Measurements from ENCODE around the gene TUBGCP3. TPM values are rescaled to one million over a fixed set of nuclear protein-coding genes. Genes with fewer than 3 reads are reported as not detected.

The TUBGCP3 gene
- total and polyA plus RNA-seq, 2 experiments from 2014 or later: 12.8 to 40.2 TPM

DNA sequence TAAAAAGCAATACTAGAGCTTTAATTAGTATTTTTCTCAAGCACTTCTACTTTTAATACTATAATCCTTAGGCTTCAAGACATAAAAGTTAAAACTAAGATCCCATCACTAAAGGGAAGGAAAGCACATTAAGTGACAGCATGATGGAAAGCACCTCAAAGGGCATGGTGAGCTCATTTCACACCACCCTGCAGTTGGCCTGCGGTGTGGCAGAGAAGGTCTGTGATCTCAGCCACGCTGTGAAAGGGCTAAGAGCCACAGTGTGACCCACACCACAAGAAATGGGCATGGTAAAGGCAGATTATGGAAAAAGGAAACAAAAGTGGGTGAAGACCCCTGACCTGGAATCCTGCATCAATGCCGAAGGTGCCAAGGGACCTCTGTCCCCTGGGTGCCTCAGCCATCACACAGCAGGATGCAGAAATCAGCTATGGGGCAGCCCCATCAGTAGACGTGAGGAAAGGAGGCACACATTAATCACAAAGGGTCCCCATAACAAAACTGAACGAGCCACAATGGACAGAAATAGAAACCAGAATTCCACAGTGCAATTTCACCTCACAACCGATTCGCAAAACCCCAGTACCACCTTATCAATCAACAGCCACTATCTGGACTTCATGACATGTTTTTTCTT lies 33.6 kb downstream of the TUBGCP3 start:
- Mint-ChIP-seq H3K27me3 (ENCODE audit: insufficient read depth, low read depth, poor library complexity) (peaks cover 5% of the 10 kb centered on the region), H3K27ac (no peak overlapping the region), H3K36me3 (ENCODE audit: low read depth) (peaks cover 64% of the 10 kb centered on the region), H3K4me1 (peaks cover 5% of the 10 kb centered on the region), H3K4me3 (no peak overlapping the region), H3K9me3 (no peaks in the 10 kb centered on the region)
- DNase-seq (ENCODE audit: low spot score): no peak
- Histone ChIP-seq H3F3A (replicated peaks; ENCODE audit: low read depth) (no peaks in the 10 kb centered on the region), H3K27ac (ENCODE audit: low read depth) (no peak overlapping the region), H2AFZ (no peak overlapping the region), H3K36me3 (ENCODE audit: insufficient read depth) (peaks cover 21% of the 10 kb centered on the region), H3K79me2 (replicated peaks; ENCODE audit: insufficient read depth) (0 out of 2 replicates have a peak, but pooled peaks cover under 1% of the 10 kb centered on the region), H3K27me3 (ENCODE audit: insufficient read depth) (no peaks in the 10 kb centered on the region), H3K9me2 (ENCODE audit: insufficient read depth) (no peaks in the 10 kb centered on the region), H3K4me3 (no peak overlapping the region), H3K4me2 (no peak overlapping the region), H3K4me1 (ENCODE audit: insufficient read depth) (0 out of 2 replicates have a peak, but pooled peaks cover 3% of the 10 kb centered on the region), H4K20me1 (replicated peaks; ENCODE audit: insufficient read depth) (no peaks in the 10 kb centered on the region; the same call in 1 of the 2 replicates)
- TF ChIP-seq STAT1 (IDR thresholded peaks at IDR 0.05; ENCODE audit: unreplicated experiment) (no peak), CTCF (conservative IDR thresholded peaks at IDR 0.05; ENCODE audit: low read depth in 2 of 2) (no peak), EZH2phosphoT487 (IDR thresholded peaks at IDR 0.05; ENCODE audit: unreplicated experiment) (no peak), ZNF114 (CRISPR knock-in tag; IDR thresholded peaks at IDR 0.05) (no peak), ETS1 (IDR thresholded peaks at IDR 0.05) (no peak), POLR2AphosphoS5 (IDR thresholded peaks at IDR 0.05; ENCODE audit: low read depth) (no peak), ZNF331 (CRISPR knock-in tag; IDR thresholded peaks at IDR 0.05; ENCODE audit: low read depth) (no peak), REST (IDR thresholded peaks at IDR 0.05; ENCODE audit: unreplicated experiment) (no peak), JUNB (IDR thresholded peaks at IDR 0.05; ENCODE audit: unreplicated experiment) (no peak), EZH2 (IDR thresholded peaks at IDR 0.05; ENCODE audit: low read depth, unreplicated experiment) (no peak), NANOG (IDR thresholded peaks at IDR 0.05; ENCODE audit: borderline replicate concordance) (no peak), CREB1 (CRISPR knock-in tag; IDR thresholded peaks at IDR 0.05; ENCODE audit: low read depth) (no peak)
- TF ChIP-seq, protein P1, sequence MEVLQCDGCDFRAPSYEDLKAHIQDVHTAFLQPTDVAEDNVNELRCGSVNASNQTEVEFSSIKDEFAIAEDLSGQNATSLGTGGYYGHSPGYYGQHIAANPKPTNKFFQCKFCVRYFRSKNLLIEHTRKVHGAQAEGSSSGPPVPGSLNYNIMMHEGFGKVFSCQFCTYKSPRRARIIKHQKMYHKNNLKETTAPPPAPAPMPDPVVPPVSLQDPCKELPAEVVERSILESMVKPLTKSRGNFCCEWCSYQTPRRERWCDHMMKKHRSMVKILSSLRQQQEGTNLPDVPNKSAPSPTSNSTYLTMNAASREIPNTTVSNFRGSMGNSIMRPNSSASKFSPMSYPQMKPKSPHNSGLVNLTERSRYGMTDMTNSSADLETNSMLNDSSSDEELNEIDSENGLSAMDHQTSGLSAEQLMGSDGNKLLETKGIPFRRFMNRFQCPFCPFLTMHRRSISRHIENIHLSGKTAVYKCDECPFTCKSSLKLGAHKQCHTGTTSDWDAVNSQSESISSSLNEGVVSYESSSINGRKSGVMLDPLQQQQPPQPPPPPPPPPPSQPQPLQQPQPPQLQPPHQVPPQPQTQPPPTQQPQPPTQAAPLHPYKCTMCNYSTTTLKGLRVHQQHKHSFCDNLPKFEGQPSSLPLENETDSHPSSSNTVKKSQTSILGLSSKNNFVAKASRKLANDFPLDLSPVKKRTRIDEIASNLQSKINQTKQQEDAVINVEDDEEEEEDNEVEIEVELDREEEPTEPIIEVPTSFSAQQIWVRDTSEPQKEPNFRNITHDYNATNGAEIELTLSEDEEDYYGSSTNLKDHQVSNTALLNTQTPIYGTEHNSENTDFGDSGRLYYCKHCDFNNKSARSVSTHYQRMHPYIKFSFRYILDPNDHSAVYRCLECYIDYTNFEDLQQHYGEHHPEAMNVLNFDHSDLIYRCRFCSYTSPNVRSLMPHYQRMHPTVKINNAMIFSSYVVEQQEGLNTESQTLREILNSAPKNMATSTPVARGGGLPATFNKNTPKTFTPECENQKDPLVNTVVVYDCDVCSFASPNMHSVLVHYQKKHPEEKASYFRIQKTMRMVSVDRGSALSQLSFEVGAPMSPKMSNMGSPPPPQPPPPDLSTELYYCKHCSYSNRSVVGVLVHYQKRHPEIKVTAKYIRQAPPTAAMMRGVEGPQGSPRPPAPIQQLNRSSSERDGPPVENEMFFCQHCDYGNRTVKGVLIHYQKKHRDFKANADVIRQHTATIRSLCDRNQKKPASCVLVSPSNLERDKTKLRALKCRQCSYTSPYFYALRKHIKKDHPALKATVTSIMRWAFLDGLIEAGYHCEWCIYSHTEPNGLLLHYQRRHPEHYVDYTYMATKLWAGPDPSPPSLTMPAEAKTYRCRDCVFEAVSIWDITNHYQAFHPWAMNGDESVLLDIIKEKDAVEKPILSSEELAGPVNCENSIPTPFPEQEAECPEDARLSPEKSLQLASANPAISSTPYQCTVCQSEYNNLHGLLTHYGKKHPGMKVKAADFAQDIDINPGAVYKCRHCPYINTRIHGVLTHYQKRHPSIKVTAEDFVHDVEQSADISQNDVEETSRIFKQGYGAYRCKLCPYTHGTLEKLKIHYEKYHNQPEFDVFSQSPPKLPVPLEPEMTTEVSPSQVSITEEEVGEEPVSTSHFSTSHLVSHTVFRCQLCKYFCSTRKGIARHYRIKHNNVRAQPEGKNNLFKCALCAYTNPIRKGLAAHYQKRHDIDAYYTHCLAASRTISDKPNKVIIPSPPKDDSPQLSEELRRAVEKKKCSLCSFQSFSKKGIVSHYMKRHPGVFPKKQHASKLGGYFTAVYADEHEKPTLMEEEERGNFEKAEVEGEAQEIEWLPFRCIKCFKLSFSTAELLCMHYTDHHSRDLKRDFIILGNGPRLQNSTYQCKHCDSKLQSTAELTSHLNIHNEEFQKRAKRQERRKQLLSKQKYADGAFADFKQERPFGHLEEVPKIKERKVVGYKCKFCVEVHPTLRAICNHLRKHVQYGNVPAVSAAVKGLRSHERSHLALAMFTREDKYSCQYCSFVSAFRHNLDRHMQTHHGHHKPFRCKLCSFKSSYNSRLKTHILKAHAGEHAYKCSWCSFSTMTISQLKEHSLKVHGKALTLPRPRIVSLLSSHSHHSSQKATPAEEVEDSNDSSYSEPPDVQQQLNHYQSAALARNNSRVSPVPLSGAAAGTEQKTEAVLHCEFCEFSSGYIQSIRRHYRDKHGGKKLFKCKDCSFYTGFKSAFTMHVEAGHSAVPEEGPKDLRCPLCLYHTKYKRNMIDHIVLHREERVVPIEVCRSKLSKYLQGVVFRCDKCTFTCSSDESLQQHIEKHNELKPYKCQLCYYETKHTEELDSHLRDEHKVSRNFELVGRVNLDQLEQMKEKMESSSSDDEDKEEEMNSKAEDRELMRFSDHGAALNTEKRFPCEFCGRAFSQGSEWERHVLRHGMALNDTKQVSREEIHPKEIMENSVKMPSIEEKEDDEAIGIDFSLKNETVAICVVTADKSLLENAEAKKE (CRISPR knock-in tag; IDR thresholded peaks at IDR 0.05): no peak
- no peak for ATAC-seq
